ENCODE results near the gene ERVMER34-1. TPM values are rescaled to one million over a fixed set of nuclear protein-coding genes. Genes with fewer than 3 reads are reported as not detected.

ERVMER34-1 gene
- total RNA-seq, 1 experiment from 2014 or later, result 0.32 TPM

DNA sequence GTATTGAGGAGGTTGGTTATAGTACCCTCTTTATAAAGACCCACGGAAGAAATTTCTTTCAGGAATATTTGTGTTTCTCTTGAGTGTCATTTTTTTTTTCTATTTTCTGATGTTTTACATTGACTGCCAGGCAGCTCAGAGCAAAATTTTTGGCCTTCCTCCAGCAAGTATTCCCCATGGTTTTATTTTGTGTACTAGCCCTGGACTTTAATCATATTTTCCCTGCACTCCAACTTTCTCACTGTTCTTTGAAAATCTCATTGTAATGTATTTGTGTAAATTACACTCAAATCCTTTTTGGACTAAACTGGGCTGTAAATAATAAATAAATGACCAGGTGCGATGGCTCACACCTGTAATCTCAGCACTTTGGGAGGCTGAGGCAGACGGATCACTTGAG is 46.6 kb downstream of the ERVMER34-1 start:
- no TSS peak for BruUV-seq (replicated peaks)
- H3K27me3 ChIP-seq (replicated peaks; ENCODE audit: insufficient read depth, low read depth, low read length, poor library complexity), result no peaks in the 10 kb centered on the region
- CTCF ChIA-PET, result no interaction called here
- no peaks in the 10 kb centered on the region for H3K36me3 ChIP-seq (ENCODE audit: insufficient read depth, low read length, poor library complexity, severe bottlenecking)
- H3K4me3 ChIP-seq (ENCODE audit: low read depth, low read length, poor library complexity, severe bottlenecking), result no peak overlapping the region
- H3K4me1 ChIP-seq (ENCODE audit: insufficient read depth, low read length, poor library complexity, severe bottlenecking), result no peaks in the 10 kb centered on the region
- no peak overlapping the region for H3K27ac ChIP-seq (ENCODE audit: low read depth, low read length, poor library complexity, severe bottlenecking)
- POLR2A ChIA-PET (ENCODE audit: low non-redundant PET), result no interaction called here
- intact Hi-C loops (cut with micrococcal nuclease; ENCODE audit: unreplicated experiment), result no loop called here
- no peak for DNase-seq (ENCODE audit: low spot score)
- no peak for TF ChIP-seq EZH2 (IDR thresholded peaks at IDR 0.05; ENCODE audit: borderline replicate concordance, low read depth, low read length, poor library complexity, severe bottlenecking)
- TF ChIP-seq, protein P1, sequence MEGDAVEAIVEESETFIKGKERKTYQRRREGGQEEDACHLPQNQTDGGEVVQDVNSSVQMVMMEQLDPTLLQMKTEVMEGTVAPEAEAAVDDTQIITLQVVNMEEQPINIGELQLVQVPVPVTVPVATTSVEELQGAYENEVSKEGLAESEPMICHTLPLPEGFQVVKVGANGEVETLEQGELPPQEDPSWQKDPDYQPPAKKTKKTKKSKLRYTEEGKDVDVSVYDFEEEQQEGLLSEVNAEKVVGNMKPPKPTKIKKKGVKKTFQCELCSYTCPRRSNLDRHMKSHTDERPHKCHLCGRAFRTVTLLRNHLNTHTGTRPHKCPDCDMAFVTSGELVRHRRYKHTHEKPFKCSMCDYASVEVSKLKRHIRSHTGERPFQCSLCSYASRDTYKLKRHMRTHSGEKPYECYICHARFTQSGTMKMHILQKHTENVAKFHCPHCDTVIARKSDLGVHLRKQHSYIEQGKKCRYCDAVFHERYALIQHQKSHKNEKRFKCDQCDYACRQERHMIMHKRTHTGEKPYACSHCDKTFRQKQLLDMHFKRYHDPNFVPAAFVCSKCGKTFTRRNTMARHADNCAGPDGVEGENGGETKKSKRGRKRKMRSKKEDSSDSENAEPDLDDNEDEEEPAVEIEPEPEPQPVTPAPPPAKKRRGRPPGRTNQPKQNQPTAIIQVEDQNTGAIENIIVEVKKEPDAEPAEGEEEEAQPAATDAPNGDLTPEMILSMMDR (conservative IDR thresholded peaks at IDR 0.05; ENCODE audit: low read depth, low read length), result no peak
- H3K9me3 ChIP-seq (ENCODE audit: low read depth, low read length, poor library complexity, severe bottlenecking), result no peaks in the 10 kb centered on the region

DNA sequence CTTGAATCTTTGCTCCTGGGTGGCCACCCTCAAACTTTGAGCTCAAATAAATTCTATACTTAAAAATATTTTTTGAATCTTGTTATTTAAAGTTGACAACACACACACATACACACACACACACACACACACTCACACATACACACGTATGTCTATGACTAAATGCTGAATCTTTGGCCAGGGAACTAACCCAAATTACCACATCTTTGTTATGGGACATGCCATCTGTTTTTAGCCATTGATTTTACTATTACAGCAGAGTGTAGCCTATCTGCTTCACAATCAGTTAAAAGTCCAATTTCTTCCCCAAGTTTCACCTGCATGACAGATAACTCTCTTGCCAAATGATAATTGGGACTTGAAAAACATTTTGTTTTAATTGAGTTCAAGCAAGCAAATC is 47.1 kb downstream of the ERVMER34-1 start:
- DNase-seq (ENCODE audit: low spot score), result no peak
- no TSS peak for BruUV-seq (replicated peaks)

DNA sequence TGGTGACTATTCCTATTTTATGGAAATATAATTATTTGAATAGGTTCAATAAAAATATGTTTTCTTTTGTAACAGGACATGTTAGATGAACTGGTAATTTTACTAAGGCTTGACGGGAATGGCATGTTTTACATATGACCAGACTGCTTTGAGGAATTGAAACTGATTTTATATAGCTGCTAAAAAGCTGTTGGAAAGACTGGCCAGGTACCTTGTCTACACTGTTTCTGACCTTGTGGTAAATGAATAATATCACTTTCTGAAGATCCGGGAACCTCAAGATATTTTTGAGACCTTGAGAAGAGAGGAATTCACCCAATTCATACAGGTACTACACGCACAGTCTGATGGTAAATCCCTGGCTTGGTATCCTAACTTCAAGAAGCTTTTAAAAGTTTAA is 50.0 kb downstream of the ERVMER34-1 start:
- TF ChIP-seq, protein P1 (conservative IDR thresholded peaks at IDR 0.05; ENCODE audit: low read depth, low read length), result no peak
- TF ChIP-seq EZH2 (IDR thresholded peaks at IDR 0.05; ENCODE audit: borderline replicate concordance, low read depth, low read length, poor library complexity, severe bottlenecking), result no peak
- Histone ChIP-seq H3K27me3 (replicated peaks; ENCODE audit: insufficient read depth, low read depth, low read length, poor library complexity) (no peaks in the 10 kb centered on the region), H3K27ac (ENCODE audit: low read depth, low read length, poor library complexity, severe bottlenecking) (no peak overlapping the region), H3K36me3 (ENCODE audit: insufficient read depth, low read length, poor library complexity, severe bottlenecking) (no peaks in the 10 kb centered on the region), H3K4me3 (ENCODE audit: low read depth, low read length, poor library complexity, severe bottlenecking) (no peak overlapping the region), H3K4me1 (ENCODE audit: insufficient read depth, low read length, poor library complexity, severe bottlenecking) (no peaks in the 10 kb centered on the region), H3K9me3 (ENCODE audit: low read depth, low read length, poor library complexity, severe bottlenecking) (no peaks in the 10 kb centered on the region)
- BruUV-seq (replicated peaks), result no TSS peak
- POLR2A ChIA-PET (ENCODE audit: low non-redundant PET), result no interaction called here
- CTCF ChIA-PET, result no interaction called here
- intact Hi-C loops (cut with micrococcal nuclease; ENCODE audit: unreplicated experiment), result no loop called here
- no peak for DNase-seq (ENCODE audit: low spot score)

More for the DNA sequence above, 47.1 kb downstream of the ERVMER34-1 start:
- intact Hi-C loops (cut with micrococcal nuclease; ENCODE audit: unreplicated experiment), result no loop called here
- no peaks in the 10 kb centered on the region for H3K27me3 ChIP-seq (replicated peaks; ENCODE audit: insufficient read depth, low read depth, low read length, poor library complexity)
- H3K9me3 ChIP-seq (ENCODE audit: low read depth, low read length, poor library complexity, severe bottlenecking), result no peaks in the 10 kb centered on the region
- TF ChIP-seq EZH2 (IDR thresholded peaks at IDR 0.05; ENCODE audit: borderline replicate concordance, low read depth, low read length, poor library complexity, severe bottlenecking), result no peak
- TF ChIP-seq, protein P1 (conservative IDR thresholded peaks at IDR 0.05; ENCODE audit: low read depth, low read length), result no peak
- POLR2A ChIA-PET (ENCODE audit: low non-redundant PET), result no interaction called here
- H3K36me3 ChIP-seq (ENCODE audit: insufficient read depth, low read length, poor library complexity, severe bottlenecking), result no peaks in the 10 kb centered on the region
- CTCF ChIA-PET, result no interaction called here
- no peaks in the 10 kb centered on the region for H3K4me1 ChIP-seq (ENCODE audit: insufficient read depth, low read length, poor library complexity, severe bottlenecking)
- H3K4me3 ChIP-seq (ENCODE audit: low read depth, low read length, poor library complexity, severe bottlenecking), result no peak overlapping the region
- H3K27ac ChIP-seq (ENCODE audit: low read depth, low read length, poor library complexity, severe bottlenecking), result no peak overlapping the region
